Skin of body (tissue), 3 donors: ENCODE results near the gene EBNA1BP2. TPM values are rescaled to one million over a fixed set of nuclear protein-coding genes. Genes with fewer than 3 reads are reported as not detected.
"Not testable (repeated sequence)": the region's sequence is repeated elsewhere in the genome, so short reads cannot be mapped to it uniquely, and the experiment has no call there.

Experiments
- DNase-seq: peaks from one replicate; lab custom pipeline; 2025; lab: John Stamatoyannopoulos, UW
- small RNA-seq: library from RNA; depleted of rRNA; stranded (forward); fragments of <200 nt; gene quantifications from one replicate; pipeline ENCODE3, GENCODE V24; 2014; ENCODE audit warnings: low replicate concordance
- total RNA-seq: library from RNA; depleted of rRNA; stranded (reverse); fragments of >200 nt; gene quantifications from one replicate; pipeline ENCODE4 v1.2.3, GENCODE V29; 2014

The EBNA1BP2 gene
- total RNA-seq, 1 donor from 2014 or later, result 33.5 TPM

GRCh38 chr1:43121256-43121900 is 50.7 kb downstream of the EBNA1BP2 start:
- no peak for DNase-seq

- not testable (repeated sequence) for DNase-seq
Measured at GRCh38 chr1:43119928-43120586, 52.0 kb downstream of the EBNA1BP2 start.

Small RNA genes lying within 50 kb of the gene (small RNA-seq; reads per million reads assigned to genes)
- not detected for gene RNA5SP46

Other genes starting within 250 kb of the EBNA1BP2 start
- gene SLC2A1, start 213.4 kb downstream of the EBNA1BP2 start, total RNA-seq, result 76.7 TPM
- gene CFAP57, start within 50 bp of the EBNA1BP2 start, total RNA-seq, result 0.39 TPM
- gene TMEM125, start 97.7 kb upstream of the EBNA1BP2 start, total RNA-seq, result 1.3 TPM
- gene C1orf210, start 113.3 kb upstream of the EBNA1BP2 start, total RNA-seq, result 0.99 TPM
- gene TIE1, start 128.7 kb upstream of the EBNA1BP2 start, total RNA-seq, result 19.5 TPM
- 0.10 TPM for gene MPL, start 165.5 kb upstream of the EBNA1BP2 start, total RNA-seq
- 11.2 TPM for gene CDC20, start 186.7 kb upstream of the EBNA1BP2 start, total RNA-seq
- gene ELOVL1, start 195.7 kb upstream of the EBNA1BP2 start, total RNA-seq, result 33.2 TPM
- 31.5 TPM for gene MED8, start 217.5 kb upstream of the EBNA1BP2 start, total RNA-seq
- 25.9 TPM for gene SZT2, start 217.6 kb upstream of the EBNA1BP2 start, total RNA-seq